Stromal cell of bone marrow (primary cell): Measurements from ENCODE around the gene OR2B6.

ENCODE experiments used
- DNase-seq: peaks from one replicate; pipeline ENCODE4 v3.0.0-alpha.2; 2012; ENCODE audit warnings: low read depth

The OR2B6 gene

GRCh38 chr6:28000351-28001045 is 43.5 kb downstream of the OR2B6 start:
- no peak for DNase-seq

GRCh38 chr6:28001351-28001750 is 44.3 kb downstream of the OR2B6 start:
- no peak for DNase-seq

GRCh38 chr6:28001751-28002150 is 44.7 kb downstream of the OR2B6 start:
- DNase-seq, result no peak

- DNase-seq, result no peak
These were observed 45.1 kb downstream of the OR2B6 start for GRCh38 chr6:28002161-28002560.

- no peak for DNase-seq
These were observed 46.0 kb downstream of the OR2B6 start for GRCh38 chr6:28003059-28003458.

- no peak for DNase-seq
These were observed 46.6 kb downstream of the OR2B6 start for GRCh38 chr6:28003661-28004060.

GRCh38 chr6:28004350-28005151 is 47.5 kb downstream of the OR2B6 start:
- DNase-seq, result no peak

- DNase-seq, result no peak
These were observed 48.3 kb downstream of the OR2B6 start for GRCh38 chr6:28005152-28005890.

- no peak for DNase-seq
These were observed 48.9 kb downstream of the OR2B6 start for GRCh38 chr6:28005975-28006374.
